Measurements from ENCODE around the gene GNB1.

Gene GNB1

DNA sequence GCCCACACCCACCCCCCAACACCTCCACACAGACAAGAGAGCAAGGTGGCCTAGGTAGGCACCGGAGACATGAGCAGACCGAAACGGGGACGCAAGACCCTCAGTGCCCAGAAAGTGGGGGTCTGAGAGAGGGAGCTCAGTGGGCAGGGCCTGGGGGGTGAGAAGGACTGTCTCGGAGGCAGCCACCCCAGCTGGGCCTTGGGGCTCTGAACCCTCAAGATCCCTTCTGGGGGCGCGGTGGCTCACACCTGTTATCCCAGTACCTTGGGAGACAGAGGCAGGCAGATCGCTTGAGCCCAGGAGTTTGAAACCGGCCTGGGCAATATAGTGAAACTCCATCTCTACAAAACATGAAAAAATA is 9.1 kb upstream of the GNB1 start:
- no peaks in the 10 kb centered on the region for H3K27me3 ChIP-seq (ENCODE audit: control insufficient read depth, low read length)
- peaks cover 46% of the 10 kb centered on the region for H3K4me1 ChIP-seq (ENCODE audit: control insufficient read depth, low read length)
- H3K27ac ChIP-seq (ENCODE audit: low read depth, low read length) = no peak overlapping the region
- H3K36me3 ChIP-seq (ENCODE audit: control insufficient read depth, low read length) = no peaks in the 10 kb centered on the region
- H3K79me2 ChIP-seq (ENCODE audit: control insufficient read depth, low read length) = no peaks in the 10 kb centered on the region
- H3K4me3 ChIP-seq (ENCODE audit: low read length) = no peak overlapping the region
- H3K4me2 ChIP-seq (ENCODE audit: low read length) = no peak overlapping the region
- peaks cover 7% of the 10 kb centered on the region; the same call in 1 of the 2 replicates for H3F3A ChIP-seq (ENCODE audit: control insufficient read depth, insufficient read depth)
- no peaks in the 10 kb centered on the region for H4K20me1 ChIP-seq (ENCODE audit: control insufficient read depth, insufficient read depth, low read depth, low read length)
- H3K9me3 ChIP-seq (ENCODE audit: control insufficient read depth, insufficient read depth, low read length) = peaks cover 8% of the 10 kb centered on the region; the same call in 1 of the 2 replicates
- no peak for TF ChIP-seq EZH2phosphoT487 (IDR thresholded peaks at IDR 0.05; ENCODE audit: borderline replicate concordance, low read length)
- TF ChIP-seq, protein P1, sequence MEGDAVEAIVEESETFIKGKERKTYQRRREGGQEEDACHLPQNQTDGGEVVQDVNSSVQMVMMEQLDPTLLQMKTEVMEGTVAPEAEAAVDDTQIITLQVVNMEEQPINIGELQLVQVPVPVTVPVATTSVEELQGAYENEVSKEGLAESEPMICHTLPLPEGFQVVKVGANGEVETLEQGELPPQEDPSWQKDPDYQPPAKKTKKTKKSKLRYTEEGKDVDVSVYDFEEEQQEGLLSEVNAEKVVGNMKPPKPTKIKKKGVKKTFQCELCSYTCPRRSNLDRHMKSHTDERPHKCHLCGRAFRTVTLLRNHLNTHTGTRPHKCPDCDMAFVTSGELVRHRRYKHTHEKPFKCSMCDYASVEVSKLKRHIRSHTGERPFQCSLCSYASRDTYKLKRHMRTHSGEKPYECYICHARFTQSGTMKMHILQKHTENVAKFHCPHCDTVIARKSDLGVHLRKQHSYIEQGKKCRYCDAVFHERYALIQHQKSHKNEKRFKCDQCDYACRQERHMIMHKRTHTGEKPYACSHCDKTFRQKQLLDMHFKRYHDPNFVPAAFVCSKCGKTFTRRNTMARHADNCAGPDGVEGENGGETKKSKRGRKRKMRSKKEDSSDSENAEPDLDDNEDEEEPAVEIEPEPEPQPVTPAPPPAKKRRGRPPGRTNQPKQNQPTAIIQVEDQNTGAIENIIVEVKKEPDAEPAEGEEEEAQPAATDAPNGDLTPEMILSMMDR (IDR thresholded peaks at IDR 0.05; ENCODE audit: low read depth, low read length, poor library complexity, severe bottlenecking) = no peak
- no peaks in the 10 kb centered on the region for H3K9me2 ChIP-seq (replicated peaks; ENCODE audit: control insufficient read depth, low read length)

DNA sequence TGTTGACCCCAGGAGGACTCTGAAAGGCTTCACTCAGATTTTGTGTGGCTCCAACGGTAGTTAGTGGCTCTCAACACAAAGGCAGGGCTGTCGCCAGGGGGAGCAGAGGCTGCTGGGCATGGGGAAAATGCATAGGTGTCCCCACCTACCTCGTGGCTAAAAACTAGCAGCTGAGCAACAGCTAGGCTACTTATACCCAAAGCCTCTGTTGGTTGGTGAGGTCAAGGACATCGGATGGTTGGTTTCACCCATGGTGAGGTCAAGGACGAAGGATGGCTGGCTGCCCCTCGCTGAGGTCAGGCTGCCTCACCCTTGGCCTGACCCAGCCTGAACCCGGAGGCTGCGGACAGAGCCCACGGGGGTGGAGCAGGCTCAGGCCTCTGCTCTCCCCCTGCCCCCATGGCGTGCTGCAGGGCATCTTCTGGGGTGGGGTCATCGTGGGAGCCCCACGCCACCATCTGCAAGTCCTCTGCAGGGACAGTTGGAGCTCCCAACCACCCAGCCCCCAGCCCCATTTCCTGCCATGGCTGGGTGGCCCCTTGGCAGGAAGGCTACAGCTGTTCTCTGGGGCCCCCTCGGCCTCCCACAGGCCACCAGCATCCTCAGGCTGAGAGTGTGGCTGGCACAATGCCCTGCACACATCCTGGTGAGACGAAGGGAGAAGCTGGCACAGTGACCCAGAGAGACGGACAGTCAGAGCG is 8.5 kb upstream of the GNB1 start:
- no peaks in the 10 kb centered on the region for H3K36me3 ChIP-seq (ENCODE audit: control insufficient read depth, low read length)
- no peaks in the 10 kb centered on the region for H3K79me2 ChIP-seq (ENCODE audit: control insufficient read depth, low read length)
- TF ChIP-seq, protein P1 (IDR thresholded peaks at IDR 0.05; ENCODE audit: low read depth, low read length, poor library complexity, severe bottlenecking) = no peak
- no peak for TF ChIP-seq EZH2phosphoT487 (IDR thresholded peaks at IDR 0.05; ENCODE audit: borderline replicate concordance, low read length)
- no peak overlapping the region for H3K27ac ChIP-seq (ENCODE audit: low read depth, low read length)
- no peaks in the 10 kb centered on the region for H3K27me3 ChIP-seq (ENCODE audit: control insufficient read depth, low read length)
- H3K4me2 ChIP-seq (ENCODE audit: low read length) = no peak overlapping the region
- peaks cover 51% of the 10 kb centered on the region for H3K4me1 ChIP-seq (ENCODE audit: control insufficient read depth, low read length)
- no peaks in the 10 kb centered on the region for H4K20me1 ChIP-seq (ENCODE audit: control insufficient read depth, insufficient read depth, low read depth, low read length)
- no peaks in the 10 kb centered on the region for H3K9me2 ChIP-seq (replicated peaks; ENCODE audit: control insufficient read depth, low read length)
- H3K4me3 ChIP-seq (ENCODE audit: low read length) = no peak overlapping the region
- H3F3A ChIP-seq (ENCODE audit: control insufficient read depth, insufficient read depth) = peaks cover 7% of the 10 kb centered on the region; the same call in 1 of the 2 replicates
- H3K9me3 ChIP-seq (ENCODE audit: control insufficient read depth, insufficient read depth, low read length) = peaks cover 8% of the 10 kb centered on the region; the same call in 1 of the 2 replicates

DNA sequence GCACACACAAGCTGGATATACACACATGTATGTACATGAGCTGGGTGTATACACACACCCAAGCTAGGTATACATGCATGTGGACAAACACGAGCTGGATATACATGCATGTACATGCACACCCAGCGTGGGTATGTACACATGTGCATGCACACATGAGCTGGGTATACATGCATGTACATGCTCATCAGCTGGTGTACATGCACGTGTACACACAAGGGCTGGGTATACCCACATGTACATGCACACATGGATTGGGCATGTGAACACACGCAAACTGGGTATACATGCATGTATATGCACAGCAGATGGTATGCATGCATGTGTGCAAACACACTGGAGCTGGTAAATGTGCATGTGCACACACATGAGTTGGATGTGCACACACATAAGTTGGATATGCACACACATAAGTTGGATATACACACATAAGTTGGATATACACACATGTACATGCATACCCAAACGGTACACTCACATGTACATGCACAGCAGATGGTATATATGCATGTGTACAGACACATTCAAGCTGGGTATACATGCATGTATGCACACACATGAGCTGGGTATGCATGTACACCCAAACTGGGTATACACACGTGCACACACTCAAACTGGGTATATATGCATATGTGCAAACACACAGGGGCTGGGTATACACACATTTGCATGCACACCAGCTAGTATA is 7.5 kb upstream of the GNB1 start:
- no peaks in the 10 kb centered on the region for H3K36me3 ChIP-seq (ENCODE audit: control insufficient read depth, low read length)
- peaks cover 7% of the 10 kb centered on the region; the same call in 1 of the 2 replicates for H3F3A ChIP-seq (ENCODE audit: control insufficient read depth, insufficient read depth)
- peaks cover 5% of the 10 kb centered on the region for H3K79me2 ChIP-seq (ENCODE audit: control insufficient read depth, low read length)
- H3K4me1 ChIP-seq (ENCODE audit: control insufficient read depth, low read length) = peaks cover 61% of the 10 kb centered on the region
- no peaks in the 10 kb centered on the region for H3K9me2 ChIP-seq (replicated peaks; ENCODE audit: control insufficient read depth, low read length)
- H4K20me1 ChIP-seq (ENCODE audit: control insufficient read depth, insufficient read depth, low read depth, low read length) = no peaks in the 10 kb centered on the region
- no peak overlapping the region for H3K4me3 ChIP-seq (ENCODE audit: low read length)
- no peak overlapping the region for H3K27ac ChIP-seq (ENCODE audit: low read depth, low read length)
- no peaks in the 10 kb centered on the region for H3K27me3 ChIP-seq (ENCODE audit: control insufficient read depth, low read length)
- no peak overlapping the region for H3K4me2 ChIP-seq (ENCODE audit: low read length)
- TF ChIP-seq, protein P1 (IDR thresholded peaks at IDR 0.05; ENCODE audit: low read depth, low read length, poor library complexity, severe bottlenecking) = no peak
- peaks cover 8% of the 10 kb centered on the region; the same call in 1 of the 2 replicates for H3K9me3 ChIP-seq (ENCODE audit: control insufficient read depth, insufficient read depth, low read length)

Data from DOHH2 (cell line).